ENCODE results near the gene EFCAB9. TPM values are rescaled to one million over a fixed set of nuclear protein-coding genes. Genes with fewer than 3 reads are reported as not detected.

The EFCAB9 gene
- total RNA-seq, 1 experiment from 2014 or later: not detected

DNA sequence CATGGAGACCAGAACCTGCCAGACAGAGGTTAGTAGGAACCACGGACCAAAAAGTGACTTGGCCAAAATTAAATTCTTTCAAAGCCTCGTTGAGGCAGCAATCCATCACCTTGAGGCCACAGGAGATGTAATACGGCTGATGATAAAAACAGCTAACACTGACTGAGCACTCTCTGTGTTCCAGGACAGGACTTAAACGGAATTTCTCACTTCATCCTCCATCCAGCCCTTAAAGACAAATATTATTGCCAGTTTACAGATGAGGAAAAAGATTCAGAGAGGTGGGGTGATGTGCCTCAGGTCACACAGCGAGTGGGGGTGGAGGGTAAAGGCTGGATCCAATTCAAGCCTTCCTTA, 31.0 kb upstream of the EFCAB9 start:
- Histone ChIP-seq H3K14ac (ENCODE audit: insufficient read depth, low read length) (no peak overlapping the region; the same call in 1 of the 2 replicates), H4K8ac (replicated peaks; ENCODE audit: insufficient read length, low read depth, low read length) (no peak overlapping the region), H3K4ac (ENCODE audit: low read depth, low read length) (no peak overlapping the region), H2BK5ac (ENCODE audit: insufficient read length, low read length) (no peak overlapping the region), H3K27me3 (ENCODE audit: insufficient read depth, low read length) (no peaks in the 10 kb centered on the region), H2BK12ac (ENCODE audit: insufficient read length, low read depth, low read length) (no peak overlapping the region), H3K23ac (ENCODE audit: insufficient read length, low read depth, low read length) (no peak overlapping the region), H3K18ac (ENCODE audit: insufficient read length, low read depth, low read length) (no peak overlapping the region), H2BK120ac (ENCODE audit: low read depth, low read length, poor library complexity, severe bottlenecking) (no peak overlapping the region), H3T11ph (ENCODE audit: low read length) (no peak overlapping the region), H3K9me3 (ENCODE audit: control insufficient read depth, low read depth, low read length) (no peaks in the 10 kb centered on the region), H2BK15ac (ENCODE audit: low read depth, low read length) (no peak overlapping the region), H3K79me2 (ENCODE audit: insufficient read depth, low read length) (no peaks in the 10 kb centered on the region), H2AFZ (ENCODE audit: low read length) (no peak overlapping the region), H3K4me1 (ENCODE audit: insufficient read depth, low read length) (no peaks in the 10 kb centered on the region), H2AK5ac (ENCODE audit: insufficient read length, low read length) (no peak overlapping the region), H3K56ac (ENCODE audit: insufficient read length, low read depth, low read length) (no peak overlapping the region), H4K20me1 (ENCODE audit: control insufficient read depth, insufficient read depth, insufficient read length) (no peaks in the 10 kb centered on the region), H3K9ac (ENCODE audit: extremely low read depth, insufficient read length, low read length) (no peak overlapping the region), H3K27ac (ENCODE audit: insufficient read length, low read depth, low read length) (no peak overlapping the region), H3K23me2 (ENCODE audit: insufficient read length, low read depth, low read length, poor library complexity, severe bottlenecking) (no peaks in the 10 kb centered on the region), H3K79me1 (ENCODE audit: insufficient read depth, low read depth, low read length, poor library complexity, severe bottlenecking) (peaks cover 2% of the 10 kb centered on the region), H2BK20ac (ENCODE audit: low read depth, low read length, poor library complexity, severe bottlenecking) (no peak overlapping the region), H4K91ac (ENCODE audit: insufficient read length, low read depth, low read length) (no peak overlapping the region), H4K5ac (ENCODE audit: insufficient read length, low read depth, low read length) (no peak overlapping the region), H3K4me2 (ENCODE audit: insufficient read depth, insufficient read length, low read length) (no peak overlapping the region)
- TF ChIP-seq, protein P1, sequence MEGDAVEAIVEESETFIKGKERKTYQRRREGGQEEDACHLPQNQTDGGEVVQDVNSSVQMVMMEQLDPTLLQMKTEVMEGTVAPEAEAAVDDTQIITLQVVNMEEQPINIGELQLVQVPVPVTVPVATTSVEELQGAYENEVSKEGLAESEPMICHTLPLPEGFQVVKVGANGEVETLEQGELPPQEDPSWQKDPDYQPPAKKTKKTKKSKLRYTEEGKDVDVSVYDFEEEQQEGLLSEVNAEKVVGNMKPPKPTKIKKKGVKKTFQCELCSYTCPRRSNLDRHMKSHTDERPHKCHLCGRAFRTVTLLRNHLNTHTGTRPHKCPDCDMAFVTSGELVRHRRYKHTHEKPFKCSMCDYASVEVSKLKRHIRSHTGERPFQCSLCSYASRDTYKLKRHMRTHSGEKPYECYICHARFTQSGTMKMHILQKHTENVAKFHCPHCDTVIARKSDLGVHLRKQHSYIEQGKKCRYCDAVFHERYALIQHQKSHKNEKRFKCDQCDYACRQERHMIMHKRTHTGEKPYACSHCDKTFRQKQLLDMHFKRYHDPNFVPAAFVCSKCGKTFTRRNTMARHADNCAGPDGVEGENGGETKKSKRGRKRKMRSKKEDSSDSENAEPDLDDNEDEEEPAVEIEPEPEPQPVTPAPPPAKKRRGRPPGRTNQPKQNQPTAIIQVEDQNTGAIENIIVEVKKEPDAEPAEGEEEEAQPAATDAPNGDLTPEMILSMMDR (conservative IDR thresholded peaks at IDR 0.05): no peak
- Mint-ChIP-seq H3K9me3 (no peaks in the 10 kb centered on the region; a peak in 1 of 5 replicates), H3K27me3 (ENCODE audit: low read depth) (no peaks in the 10 kb centered on the region), H3K4me1 (peaks cover 3 to 9% of the 10 kb centered on the region in 2 experiments), H3K27ac (no peak overlapping the region; a peak in 1 of 7 replicates), H3K36me3 (ENCODE audit: insufficient read depth in 1 of 3, low read depth in 3 of 3) (no peaks in the 10 kb centered on the region; a peak in 1 of 7 replicates), H3K4me3 (no peak overlapping the region)
- no CpG with 5 or more reads among the region's 5 CpGs for WGBS (ENCODE audit: extremely low coverage, insufficient read length, low lambda C conversion rate)
- DNase-seq: no peak

Data from H9 (cell line).